H1 (cell line): ENCODE results near the gene PRKCA. TPM values are rescaled to one million over a fixed set of nuclear protein-coding genes. Genes with fewer than 3 reads are reported as not detected.

Experiments used
- CHD1 ChIP-seq: IDR thresholded peaks from 2 replicates; pipeline ENCODE4 v1.6.1; 2012; ENCODE audit warnings: low read depth, low read length, improper control_type of control experiment
- CHD2 ChIP-seq: IDR thresholded peaks from 2 replicates; pipeline ENCODE4 v1.6.1; 2012; ENCODE audit warnings: low read length, improper control_type of control experiment
- JUN ChIP-seq: IDR thresholded peaks from 2 replicates; pipeline ENCODE4 v1.6.1; 2011; ENCODE audit warnings: low read depth, mild to moderate bottlenecking, improper control_type of control experiment, low read length
- KDM1A ChIP-seq: fragments of 200-600, 300-600 bp; sonication (generic); IDR thresholded peaks from 2 replicates; pipeline ENCODE4 v1.7.1; 2016; ENCODE audit warnings: mild to moderate bottlenecking, low read length, borderline replicate concordance
- KDM5A ChIP-seq: fragments of 200-600 bp; IDR thresholded peaks from 2 replicates; pipeline ENCODE4 v1.7.1; 2012; ENCODE audit warnings: mild to moderate bottlenecking, low read length, inconsistent platforms, mixed read lengths
- SAP30 ChIP-seq: fragments of 300-600 bp; sonication (generic); IDR thresholded peaks from 2 replicates; pipeline ENCODE4 v1.7.1; 2012; ENCODE audit warnings: low read length, moderate library complexity, mild to moderate bottlenecking, inconsistent platforms; ENCODE audit not compliant: insufficient read depth, insufficient replicate concordance
- polyA plus RNA-seq, 7 experiments: library from polyadenylated mRNA; depleted of rRNA in 3 of 7; stranded (reverse) in 5 of 7; unstranded in 2 of 7; fragments of >200 nt in 5 of 7; fragments of 200-250 nt in 2 of 7; gene quantifications; 1 replicate in 5 of 7; 2 replicates in 1 of 7; 4 replicates in 1 of 7; pipeline versions ENCODE4 v1.2.1 to v1.2.3, GENCODE V29; 2011 to 2013; ENCODE audit warnings: missing spikeins in 2 of 7, mixed read lengths in 2 of 7
- total RNA-seq: library from RNA; stranded (reverse); fragmentation: NEBNext Ultra II Directional; extraction: Animal tissue kit (Norgen Biotek cat#: 25700); gene quantifications from 2 replicates; pipeline ENCODE4 v1.2.1, GENCODE V29; 2021

Gene PRKCA
- total and polyA plus RNA-seq, 2 of the 8 experiments (the other 6 are each of a cell fraction or from before 2014, with no cell fraction given): 5.8 to 17.8 TPM

DNA sequence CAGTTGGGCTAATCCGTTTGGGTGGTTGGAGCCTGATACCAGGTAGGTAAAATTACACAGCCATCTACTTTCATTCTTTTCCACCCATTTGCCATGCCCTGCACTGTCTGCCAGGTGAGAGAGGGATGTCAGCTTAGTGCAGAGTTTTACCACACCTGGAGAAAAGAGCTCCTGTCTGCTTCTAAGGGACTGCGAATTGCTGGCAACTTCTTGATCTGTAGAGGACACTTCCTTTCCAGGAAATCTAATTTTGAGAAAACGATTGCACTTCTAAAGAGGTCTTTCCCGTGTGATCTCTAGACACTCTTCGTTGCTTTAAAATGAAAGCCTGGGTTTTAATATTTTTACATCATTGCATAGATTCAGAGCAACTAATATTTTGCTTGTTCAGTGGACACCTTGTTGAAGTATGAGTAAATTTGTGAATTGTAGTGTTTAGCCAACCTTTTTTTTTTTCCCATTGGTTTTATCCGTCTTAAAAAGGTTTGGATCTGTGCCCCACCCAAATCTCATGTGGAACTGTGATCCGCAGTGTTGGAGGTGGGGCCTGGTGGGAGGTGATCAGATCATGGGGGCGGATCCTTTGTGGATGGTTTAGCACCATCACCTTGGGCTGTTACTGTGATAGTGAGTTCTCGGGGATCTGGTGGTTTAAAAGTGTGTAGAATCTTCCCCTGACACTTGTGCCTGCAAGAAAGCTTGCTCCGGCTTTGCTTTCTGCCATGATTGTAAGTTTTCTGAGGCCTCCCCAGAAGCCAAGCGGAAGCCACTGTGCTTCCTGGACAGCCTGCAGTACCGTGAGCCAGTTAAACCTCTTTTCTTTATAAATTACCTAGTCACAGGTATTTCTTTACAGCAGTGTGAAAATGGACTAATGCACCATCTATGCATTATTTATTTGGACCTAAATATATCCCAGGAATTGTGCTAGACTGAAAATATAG is 104.6 kb downstream of the PRKCA start (continued):
- no peak for TF ChIP-seq CHD2
- no peak for TF ChIP-seq JUN
- TF ChIP-seq SAP30: no peak
- no peak for TF ChIP-seq KDM5A
- no peak for TF ChIP-seq CHD1
- TF ChIP-seq KDM1A: no peak
- TF ChIP-seq, all 59 proteins: peak for 0
